Bronchial epithelial cell (primary cell): ENCODE measurements around the gene COG8. TPM values are rescaled to one million over a fixed set of nuclear protein-coding genes. Genes with fewer than 3 reads are reported as not detected.
A peak's percentile ranks its signal among the peaks of the same experiment; 100 is the strongest.
"Not testable (repeated sequence)": the region's sequence is repeated elsewhere in the genome, so short reads cannot be mapped to it uniquely, and the experiment has no call there.

ENCODE experiments used
- DNase-seq: peaks from one replicate; pipeline ENCODE4 v3.0.0-alpha.2; 2010; ENCODE audit warnings: low read depth
- FAIRE-seq: peaks from 2 replicates; lab custom pipeline; 2011; peaks lifted over from hg19 to GRCh38; lab: Jason Lieb, UNC
- H3K27me3 ChIP-seq: 2 replicates; pipeline ENCODE4 v1.5.1; 2011; ENCODE audit warnings: low read length; ENCODE audit not compliant: control insufficient read depth, insufficient read depth
- H3K36me3 ChIP-seq: 2 replicates; pipeline ENCODE4 v1.5.1; 2011; ENCODE audit warnings: low read length; ENCODE audit not compliant: control insufficient read depth, insufficient read depth
- H3K4me3 ChIP-seq: 2 replicates; pipeline ENCODE4 v1.5.1; 2011; ENCODE audit warnings: mild to moderate bottlenecking, low read depth, low read length, control low read depth
- total RNA-seq: library from RNA; depleted of rRNA; stranded (reverse); fragments of >200 nt; gene quantifications from 2 replicates; pipeline ENCODE4 v1.2.1, GENCODE V29; 2014
- TF ChIP-seq, protein P1 (sequence below): IDR thresholded peaks from 2 replicates; pipeline ENCODE4 v1.5.1; 2011; ENCODE audit warnings: mild to moderate bottlenecking, moderate library complexity, low read length, control low read depth, inconsistent platforms; ENCODE audit not compliant: insufficient read depth, severe bottlenecking

Gene COG8
- total RNA-seq, 1 donor from 2014 or later = 18.2 TPM

DNA sequence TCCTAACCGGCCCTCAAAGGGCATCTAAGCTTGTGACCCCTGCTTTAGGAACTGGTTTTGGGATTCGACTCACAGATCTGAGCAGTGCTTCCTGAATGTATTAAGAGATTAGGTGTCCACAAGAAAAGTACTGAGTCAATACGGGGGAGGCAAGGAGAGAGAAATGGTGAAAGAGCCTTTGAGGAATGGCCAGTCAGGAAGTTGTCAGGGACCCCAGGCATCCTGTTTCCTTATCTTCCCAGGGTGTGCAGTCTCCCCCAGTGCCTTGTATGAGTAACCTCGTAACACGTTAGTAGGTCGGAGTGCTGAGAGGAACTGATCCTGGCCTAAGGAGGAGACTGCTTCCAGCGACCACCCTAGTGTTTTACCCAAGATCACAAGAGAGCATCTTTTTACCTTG is 28.6 kb upstream of the COG8 start:
- FAIRE-seq (no peak), DNase-seq (peak; percentile 21)
- peaks cover 11% of the 10 kb centered on the region for H3K36me3 ChIP-seq
- TF ChIP-seq, protein P1, sequence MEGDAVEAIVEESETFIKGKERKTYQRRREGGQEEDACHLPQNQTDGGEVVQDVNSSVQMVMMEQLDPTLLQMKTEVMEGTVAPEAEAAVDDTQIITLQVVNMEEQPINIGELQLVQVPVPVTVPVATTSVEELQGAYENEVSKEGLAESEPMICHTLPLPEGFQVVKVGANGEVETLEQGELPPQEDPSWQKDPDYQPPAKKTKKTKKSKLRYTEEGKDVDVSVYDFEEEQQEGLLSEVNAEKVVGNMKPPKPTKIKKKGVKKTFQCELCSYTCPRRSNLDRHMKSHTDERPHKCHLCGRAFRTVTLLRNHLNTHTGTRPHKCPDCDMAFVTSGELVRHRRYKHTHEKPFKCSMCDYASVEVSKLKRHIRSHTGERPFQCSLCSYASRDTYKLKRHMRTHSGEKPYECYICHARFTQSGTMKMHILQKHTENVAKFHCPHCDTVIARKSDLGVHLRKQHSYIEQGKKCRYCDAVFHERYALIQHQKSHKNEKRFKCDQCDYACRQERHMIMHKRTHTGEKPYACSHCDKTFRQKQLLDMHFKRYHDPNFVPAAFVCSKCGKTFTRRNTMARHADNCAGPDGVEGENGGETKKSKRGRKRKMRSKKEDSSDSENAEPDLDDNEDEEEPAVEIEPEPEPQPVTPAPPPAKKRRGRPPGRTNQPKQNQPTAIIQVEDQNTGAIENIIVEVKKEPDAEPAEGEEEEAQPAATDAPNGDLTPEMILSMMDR = no peak
- H3K27me3 ChIP-seq = no peaks in the 10 kb centered on the region
- H3K4me3 ChIP-seq = no peak overlapping the region

- H3K27me3 ChIP-seq = no peaks in the 10 kb centered on the region
- H3K4me3 ChIP-seq = no peak overlapping the region
- TF ChIP-seq, protein P1 = no peak
- no peak for FAIRE-seq
- no peak for DNase-seq
- H3K36me3 ChIP-seq = peaks cover 11% of the 10 kb centered on the region
These were observed 27.1 kb upstream of the COG8 start for GRCh38 chr16:69366431-69366830.

GRCh38 chr16:69365901-69366300 is 26.5 kb upstream of the COG8 start:
- DNase-seq (no peak), FAIRE-seq (no peak)
- peaks cover 12% of the 10 kb centered on the region for H3K36me3 ChIP-seq
- TF ChIP-seq, protein P1 = no peak
- H3K4me3 ChIP-seq = no peak overlapping the region
- no peaks in the 10 kb centered on the region for H3K27me3 ChIP-seq

- Histone ChIP-seq H3K27me3 (no peaks in the 10 kb centered on the region), H3K4me3 (no peak overlapping the region), H3K36me3 (peaks cover 10% of the 10 kb centered on the region)
- TF ChIP-seq, protein P1 = no peak
- no peak for DNase-seq
- FAIRE-seq = no peak
These were observed 24.7 kb upstream of the COG8 start for GRCh38 chr16:69364088-69364487.

- DNase-seq = peak; percentile 55
- TF ChIP-seq, protein P1 = no peak
- FAIRE-seq = no peak
- Histone ChIP-seq H3K4me3 (no peak overlapping the region), H3K27me3 (no peaks in the 10 kb centered on the region), H3K36me3 (peaks cover 10% of the 10 kb centered on the region)
These were observed 23.9 kb upstream of the COG8 start for GRCh38 chr16:69363281-69363717.

DNA sequence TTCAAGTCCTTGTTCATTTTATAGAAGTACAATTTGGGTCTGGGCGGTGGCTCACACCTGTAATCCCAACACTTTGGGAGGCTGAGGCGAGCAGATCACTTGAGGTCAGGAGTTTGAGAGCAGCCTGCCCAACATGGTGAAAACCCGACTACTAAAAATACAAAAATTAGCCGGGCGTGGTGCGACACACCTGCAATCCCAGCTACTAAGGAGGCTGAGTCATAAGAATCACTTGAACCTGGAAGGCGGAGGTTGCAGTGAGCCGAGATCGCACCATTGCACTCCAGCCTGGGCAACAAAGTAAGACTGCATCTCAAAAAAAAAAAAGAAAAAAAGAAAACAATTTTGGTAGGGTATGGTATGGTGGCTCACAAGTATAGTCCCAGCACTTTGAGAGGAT is 20.7 kb upstream of the COG8 start:
- not testable (repeated sequence) for H3K27me3 ChIP-seq, H3K36me3 ChIP-seq, FAIRE-seq, DNase-seq, H3K4me3 ChIP-seq
